GM18517 (cell line): ENCODE data around the gene RRP12.

Experiments used
- ATAC-seq: cut with Tn5 transposase; IDR thresholded peaks from one replicate; pipeline ENCODE4 v1.9.1; 2021; ENCODE audit warnings: mild to moderate bottlenecking, moderate library complexity; ENCODE audit not compliant: unreplicated experiment

Gene RRP12

GRCh38 chr10:97319671-97320479, 81.3 kb downstream of the RRP12 start:
- ATAC-seq, result peak; percentile 25

GRCh38 chr10:97318772-97319651, 82.1 kb downstream of the RRP12 start, which contains the start of gene FRAT1:
FRAT1 (plus strand) TSS chr10:97319271; CDS start chr10:97319454, 183 bp downstream.
- peak; percentile 79 for ATAC-seq

GRCh38 chr10:97314671-97315070, 86.5 kb downstream of the RRP12 start:
- no peak for ATAC-seq

GRCh38 chr10:97312897-97313296, 88.2 kb downstream of the RRP12 start:
- no peak for ATAC-seq

GRCh38 chr10:97311111-97311626, 90.0 kb downstream of the RRP12 start:
- no peak for ATAC-seq

- ATAC-seq, result no peak
Observed at GRCh38 chr10:97307866-97308780, 93.0 kb downstream of the RRP12 start.

- no peak for ATAC-seq
Observed at GRCh38 chr10:97307441-97307840, 93.7 kb downstream of the RRP12 start.
